Activated effector memory CD4-positive, alpha-beta T cell treated with Interleukin-2 at 50 U/mL for 16 hours (primary cell): ENCODE data around the gene TTC13.

Experiments
- DNase-seq: peaks from one replicate; pipeline ENCODE4 v3.0.0-alpha.2; 2020

TTC13 gene

DNA sequence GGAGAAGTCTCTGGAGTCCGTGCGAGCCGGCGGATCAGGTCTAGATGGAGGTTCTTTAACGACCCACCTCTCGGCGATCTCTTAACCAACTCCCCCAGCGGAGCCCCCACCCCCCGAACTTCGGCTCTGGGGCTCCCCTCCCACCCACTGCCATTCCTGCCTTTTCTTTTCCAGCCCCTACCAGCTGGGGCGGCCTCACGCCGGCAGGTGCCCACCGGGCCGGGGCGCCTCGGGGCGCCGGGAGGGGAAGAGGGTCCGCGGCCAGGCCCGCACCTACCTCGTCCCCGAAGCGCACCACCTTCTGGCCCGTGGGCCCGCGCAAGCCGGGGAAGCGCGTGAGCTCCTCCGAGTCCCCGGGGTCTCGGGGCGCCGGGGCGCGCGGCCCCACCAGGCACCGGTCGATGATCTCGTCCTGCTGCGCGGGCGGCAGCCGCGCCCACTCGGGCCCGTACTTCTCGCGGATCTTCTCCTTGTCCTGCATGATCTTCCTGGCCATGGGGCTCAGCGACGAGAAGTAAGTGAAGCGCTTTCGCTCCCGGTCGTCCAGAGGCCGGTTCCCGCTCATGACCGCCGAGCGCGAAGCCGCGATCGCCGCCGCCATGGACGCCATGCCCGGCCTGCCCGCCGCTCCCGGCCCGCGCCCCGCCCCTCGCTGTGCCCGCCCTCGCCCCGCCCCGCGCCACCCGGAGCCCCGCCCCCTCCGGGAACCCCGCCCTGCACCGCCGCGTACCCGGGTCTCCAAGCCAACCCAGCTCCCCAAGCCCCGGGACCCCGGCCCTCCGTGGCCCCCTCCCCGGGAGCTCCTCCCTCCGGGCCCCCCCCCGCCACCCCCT lies 110.5 kb downstream of the TTC13 start, which contains the start of gene C1orf198:
C1orf198 (minus strand) TSS at position 619 of the 833 bp plus-strand sequence; CDS start at position 610, 9 bp downstream.
- DNase-seq, result peak; percentile 72

DNA sequence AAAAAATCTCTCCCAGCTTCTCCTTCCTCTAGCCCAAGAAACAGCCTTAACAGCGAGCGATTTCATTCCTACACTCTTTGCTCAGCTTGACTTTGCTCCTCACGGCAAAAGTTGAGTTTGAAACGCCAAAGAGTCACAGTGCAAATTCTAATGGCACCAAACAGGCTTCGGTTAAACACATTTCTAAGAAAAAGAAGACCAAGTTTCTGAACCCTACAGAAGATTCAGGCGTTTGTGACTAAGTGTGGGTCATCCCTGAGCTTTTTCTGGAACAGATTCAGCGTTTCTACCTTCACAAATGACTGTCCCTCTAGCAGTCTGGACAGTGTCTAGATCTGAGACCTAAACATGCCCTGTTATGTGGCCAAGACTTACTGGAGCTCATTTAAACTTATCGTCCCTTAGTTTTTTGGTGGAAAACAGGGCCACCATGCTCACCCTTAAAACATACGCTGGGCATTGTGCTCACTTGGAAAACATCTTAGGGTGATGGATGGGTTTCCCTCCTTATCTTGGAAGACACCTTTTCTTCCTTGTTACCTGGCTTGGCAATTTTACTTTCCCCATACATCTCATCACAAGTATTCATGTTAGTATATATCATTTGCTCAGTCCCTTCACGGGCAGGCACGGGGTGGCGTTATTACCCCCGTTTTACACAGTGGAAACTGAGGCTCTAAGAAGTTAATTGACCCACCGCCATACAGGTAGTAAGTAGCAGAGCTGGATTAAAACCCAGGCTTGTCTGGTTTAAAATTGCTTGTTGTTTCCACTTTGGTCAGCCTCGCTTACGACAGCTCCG lies 111.4 kb downstream of the TTC13 start:
- no peak for DNase-seq

DNA sequence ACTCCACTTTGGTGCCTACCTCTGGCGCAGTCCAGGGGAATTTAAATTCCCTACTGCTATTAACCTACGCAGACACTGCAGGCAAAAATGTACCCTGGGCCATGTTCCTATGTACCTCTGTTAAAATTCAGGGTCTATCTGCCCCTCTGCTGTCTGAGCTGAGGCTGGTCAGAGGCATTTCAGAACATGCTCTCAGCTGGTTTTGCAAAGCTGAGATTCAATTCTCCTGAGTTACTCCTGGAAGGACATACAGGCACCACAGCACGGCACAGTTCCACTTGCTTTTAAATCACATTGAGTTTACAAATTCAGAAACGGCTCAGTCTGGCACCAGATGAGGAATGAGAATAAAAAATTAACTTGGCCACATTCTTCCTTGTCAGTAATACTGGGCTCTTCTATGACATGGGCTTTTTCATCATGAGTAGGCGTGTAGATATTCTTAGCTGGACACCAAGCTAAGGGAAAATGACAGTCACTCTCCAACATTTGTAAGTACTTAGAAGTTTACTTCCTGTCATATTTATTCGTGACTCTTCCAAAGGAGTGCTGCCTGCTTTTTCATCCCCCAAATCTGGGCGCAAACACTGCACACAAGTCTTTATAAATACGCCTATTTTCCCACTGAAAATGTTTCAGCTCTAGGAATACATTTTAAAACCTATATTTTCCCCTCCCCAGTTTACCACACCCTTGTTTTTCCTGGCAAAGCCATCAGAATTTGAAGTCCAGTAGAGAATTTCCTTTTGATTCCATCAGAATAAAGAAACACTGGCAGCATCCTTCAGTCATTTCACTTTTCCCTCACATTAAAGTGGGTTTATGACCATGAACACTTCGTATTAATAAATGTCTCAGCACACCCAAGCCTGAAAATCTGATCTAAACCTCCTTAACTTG lies 112.2 kb downstream of the TTC13 start:
- DNase-seq, result no peak

DNA sequence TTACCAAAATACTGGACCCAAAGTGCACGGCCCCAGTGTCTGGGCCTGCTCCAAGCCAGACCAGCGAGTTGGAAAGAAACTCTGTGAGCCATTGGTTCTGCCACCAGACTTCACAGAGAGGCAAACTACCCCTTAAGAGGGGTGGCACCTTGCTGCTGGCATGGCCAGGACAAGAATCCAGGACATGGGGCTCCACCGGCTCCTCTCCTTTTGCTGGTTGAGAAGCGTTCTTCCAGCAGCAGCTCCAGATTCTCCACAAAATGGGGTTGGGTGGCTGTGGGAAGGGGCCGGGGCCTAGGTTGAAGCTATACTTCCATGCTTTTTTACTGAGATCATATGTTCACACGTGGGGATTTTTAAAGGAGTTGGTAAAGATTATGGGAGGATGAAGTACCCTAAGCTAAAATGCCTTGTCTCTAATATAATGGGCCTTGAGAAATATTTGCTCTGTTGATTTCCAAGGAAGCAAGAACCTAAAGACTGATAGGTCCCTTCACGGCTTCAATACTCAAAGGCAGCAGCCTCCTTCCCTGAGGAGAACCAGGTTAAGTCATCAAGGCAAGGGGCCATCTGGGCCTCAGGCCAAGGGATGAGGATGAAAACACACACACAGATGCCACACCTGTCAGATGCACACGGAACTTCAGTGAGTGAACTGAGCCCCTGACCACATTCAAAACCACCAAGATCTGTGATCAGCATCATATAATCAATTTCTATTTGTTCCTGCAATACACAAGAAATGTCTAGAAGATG lies 113.4 kb downstream of the TTC13 start:
- no peak for DNase-seq

DNA sequence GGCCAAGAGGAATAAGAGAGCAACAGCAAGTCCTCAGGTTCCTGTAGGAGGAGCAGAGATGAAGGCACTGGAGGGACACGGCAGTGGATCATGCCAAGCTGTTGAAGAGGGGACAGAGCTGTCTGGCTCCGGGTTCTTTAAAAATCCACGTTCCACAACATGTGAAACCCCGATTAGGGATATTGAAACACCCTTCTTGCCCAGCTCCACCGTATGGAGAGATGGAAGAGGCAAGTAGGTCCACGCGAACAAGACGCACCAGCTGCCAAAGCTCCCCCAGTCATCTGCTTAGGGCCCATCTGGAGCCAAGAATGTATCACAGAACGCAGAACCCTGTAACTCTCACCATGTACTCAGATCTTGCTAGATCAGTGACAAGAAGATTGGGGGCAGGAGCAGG lies 114.2 kb downstream of the TTC13 start:
- no peak for DNase-seq

DNA sequence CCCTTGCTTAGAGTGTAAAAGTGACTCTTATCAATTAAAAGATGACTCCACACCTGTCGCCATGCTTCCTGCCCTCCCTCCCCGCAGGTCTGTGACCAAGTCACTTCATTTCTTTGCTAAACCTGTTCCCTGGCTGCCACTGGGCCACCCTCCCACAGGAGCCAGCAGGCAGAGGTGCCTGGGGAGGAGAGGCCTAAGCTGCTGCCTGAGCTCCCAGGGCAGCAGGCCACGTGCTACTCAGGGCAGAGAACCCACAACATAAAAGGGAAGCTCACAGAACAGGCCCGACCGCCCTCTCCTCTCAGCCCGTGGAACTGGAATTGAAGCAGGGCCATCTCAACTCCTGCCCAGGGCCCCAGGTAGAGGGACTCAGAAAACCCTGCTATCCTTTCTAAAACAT lies 115.2 kb downstream of the TTC13 start:
- DNase-seq, result no peak

DNA sequence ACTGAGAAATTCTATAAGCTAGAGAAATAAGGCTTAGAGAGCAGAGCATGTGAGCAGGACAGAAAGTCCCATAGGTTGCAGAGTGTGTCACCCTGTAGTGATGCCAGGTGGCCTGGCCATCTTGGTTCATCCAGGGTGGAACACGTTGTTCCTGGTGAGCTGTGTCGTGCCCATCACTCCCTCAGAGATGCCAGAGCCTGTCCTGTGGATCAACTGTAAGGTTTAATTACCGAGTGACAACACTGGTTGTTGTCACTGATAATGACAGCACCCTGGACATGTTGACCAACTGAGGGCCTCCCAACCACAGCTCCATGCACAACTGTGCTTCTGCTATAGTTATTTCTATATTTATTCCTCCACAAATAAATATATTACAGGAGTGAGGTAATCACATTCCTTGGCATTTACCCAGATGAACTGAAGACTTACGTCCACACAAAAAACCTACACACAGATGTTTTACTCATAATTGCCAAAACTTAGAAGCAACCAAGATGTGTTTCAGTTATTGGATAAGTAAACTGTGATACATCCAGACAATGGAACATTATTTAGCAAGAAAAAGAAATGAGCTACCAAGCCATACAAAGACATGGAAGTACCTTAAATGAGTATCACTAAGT lies 116.6 kb downstream of the TTC13 start:
- no peak for DNase-seq

DNA sequence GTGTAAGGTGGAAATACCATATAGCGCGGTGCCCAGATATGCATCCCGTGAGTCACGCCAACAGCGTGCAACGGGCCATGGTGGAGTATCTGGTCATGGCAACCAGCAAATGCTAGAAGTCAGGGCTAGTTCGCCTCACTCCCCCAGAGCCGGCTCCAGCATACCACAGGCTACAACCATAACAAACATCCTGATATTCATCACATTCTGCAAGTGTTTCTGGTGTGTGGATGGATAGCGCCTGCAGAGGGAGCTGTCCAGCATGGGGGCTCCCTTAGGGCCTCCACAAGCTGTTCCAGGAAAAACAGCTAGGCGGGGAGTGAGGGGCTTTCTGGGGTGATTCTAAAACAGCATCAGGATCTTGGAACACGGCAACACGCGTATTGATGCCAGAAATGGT lies 117.2 kb downstream of the TTC13 start:
- no peak for DNase-seq

DNA sequence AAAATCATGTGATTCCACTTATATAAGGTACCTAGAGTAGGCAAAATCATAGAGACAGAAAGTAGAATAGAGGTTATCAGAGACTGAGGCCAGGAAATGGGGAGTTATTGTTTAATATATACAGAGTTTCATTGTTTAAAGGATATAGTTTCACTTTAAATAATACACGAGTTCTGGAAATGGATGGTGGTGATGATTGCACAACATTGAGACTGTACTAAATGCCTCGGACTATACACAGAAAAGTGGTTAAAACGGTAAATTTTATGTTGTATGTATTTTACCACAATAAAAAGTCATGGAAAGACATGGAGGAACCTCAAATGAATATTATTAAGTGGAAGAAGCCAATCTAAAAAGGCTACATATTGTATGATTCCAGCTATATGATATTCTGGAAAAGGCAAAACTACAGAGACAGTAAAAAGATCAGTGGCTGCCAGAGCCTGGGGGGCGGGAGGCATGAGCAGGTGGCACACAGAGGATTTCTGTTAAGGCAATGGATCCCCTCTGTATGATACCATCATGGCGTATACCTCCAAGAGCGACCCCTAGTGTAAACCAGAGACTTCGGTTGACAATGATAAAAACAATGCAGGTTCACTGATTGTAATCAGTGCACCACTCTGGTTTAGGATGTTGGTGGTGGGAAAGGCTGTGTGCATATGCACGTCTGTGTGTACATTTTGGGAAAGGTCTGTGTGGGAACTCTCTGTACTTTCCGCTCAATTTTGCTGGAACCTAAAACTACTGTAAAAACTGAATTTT lies 117.9 kb downstream of the TTC13 start:
- DNase-seq, result no peak

DNA sequence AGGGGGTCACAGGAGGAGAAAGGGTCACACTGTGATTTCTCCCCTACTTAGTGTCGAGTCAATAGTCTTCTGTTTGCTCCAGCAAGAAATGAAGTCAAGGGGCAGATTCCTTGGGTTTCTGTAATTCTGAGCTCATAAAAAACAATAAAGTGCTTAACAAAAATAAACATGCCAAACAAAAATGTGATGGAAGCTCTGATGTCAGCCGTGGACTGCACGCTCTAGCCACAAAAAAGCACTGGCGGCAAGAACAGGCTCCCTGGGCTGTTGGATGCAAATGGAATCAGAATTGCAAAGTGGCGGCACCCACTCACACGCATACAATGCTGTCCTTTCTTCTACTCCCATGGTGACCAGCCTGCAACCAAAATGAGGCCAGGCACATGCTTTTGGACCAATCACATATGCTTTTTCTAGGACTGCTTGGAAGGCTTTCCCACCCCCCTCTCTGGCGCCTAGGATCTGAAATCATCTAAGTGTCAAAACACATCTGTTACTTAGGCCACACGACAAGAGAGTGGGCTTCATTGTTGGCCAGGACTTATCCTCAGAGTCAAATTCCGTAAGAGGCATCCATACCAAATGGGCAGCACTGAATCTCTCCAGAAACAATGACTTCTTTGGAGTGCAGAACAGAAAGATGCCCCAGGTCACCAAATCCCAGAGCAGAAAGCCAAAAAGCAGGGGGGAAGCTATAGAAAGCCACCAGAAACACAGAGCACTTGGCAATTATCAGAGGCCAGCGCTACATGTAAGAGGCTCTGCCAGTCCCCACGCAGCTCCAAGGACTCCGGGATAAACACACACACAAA lies 119.5 kb downstream of the TTC13 start:
- DNase-seq, result no peak

DNA sequence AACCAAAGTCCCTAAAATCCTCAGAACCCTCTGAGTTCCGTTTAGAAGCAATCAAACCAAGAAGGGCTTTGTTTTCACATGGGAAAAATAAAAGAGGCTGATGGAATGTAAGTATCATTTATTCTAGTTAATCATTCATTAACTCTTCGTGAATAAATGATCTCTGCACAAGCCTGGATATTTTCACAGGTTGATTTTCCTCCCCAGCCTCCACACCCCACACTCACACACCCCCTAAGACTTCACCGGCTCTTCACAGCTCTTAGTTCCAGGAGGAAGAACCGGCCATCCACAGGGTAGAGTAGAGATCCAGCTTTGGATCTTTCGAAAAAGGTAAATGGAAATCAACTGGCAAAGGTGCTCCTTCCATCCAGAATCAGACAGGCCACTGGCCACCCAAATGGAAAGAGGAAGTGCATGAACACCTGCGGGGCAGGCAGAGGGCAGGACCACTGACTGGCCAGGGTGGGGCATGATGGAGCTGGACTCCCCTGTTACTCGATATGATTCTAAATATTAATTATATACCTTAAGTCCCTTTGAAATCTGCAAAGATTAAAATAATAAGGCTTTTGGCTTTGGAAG lies 120.3 kb downstream of the TTC13 start:
- DNase-seq, result no peak

DNA sequence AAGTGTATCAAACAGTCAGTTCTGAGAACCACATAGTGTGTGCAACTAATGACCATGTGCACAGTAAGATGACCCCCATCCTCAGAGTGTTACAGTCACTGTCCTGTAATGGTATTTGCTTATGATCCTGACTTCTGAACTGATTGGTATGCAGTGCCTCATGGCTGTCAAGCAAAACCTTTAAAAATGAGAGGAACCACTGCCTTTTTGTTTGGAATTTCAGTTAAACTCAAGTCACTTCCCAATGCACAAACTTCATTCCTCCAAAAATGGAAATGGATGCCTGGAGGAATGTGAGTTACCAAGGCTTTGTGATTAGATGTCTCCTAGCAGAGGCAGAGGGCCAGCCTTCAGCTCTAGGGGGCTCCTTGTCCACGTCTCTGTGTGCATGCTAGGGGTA lies 120.8 kb downstream of the TTC13 start:
- no peak for DNase-seq

DNA sequence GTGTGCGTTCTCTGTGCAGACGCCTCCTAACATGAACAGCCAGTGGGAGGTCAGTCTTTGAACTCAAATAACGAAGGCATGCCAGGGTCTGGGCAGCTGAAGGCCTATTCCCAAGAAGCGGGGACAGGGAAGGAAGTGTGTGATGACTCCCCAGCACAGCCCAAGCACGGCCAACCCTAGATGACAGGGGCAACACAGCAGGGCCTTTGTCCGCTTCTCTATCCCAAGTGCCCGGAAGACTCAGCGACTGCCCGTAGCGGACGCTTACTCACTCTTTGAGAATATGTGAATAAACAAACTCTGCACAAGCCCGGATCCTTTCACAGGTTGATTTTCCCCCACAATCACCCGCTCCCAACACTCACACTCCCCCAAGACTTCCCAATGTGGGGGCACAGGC lies 121.6 kb downstream of the TTC13 start:
- no peak for DNase-seq
